Esophagus squamous epithelium (tissue), 5 donors: ENCODE measurements around the gene NOX3. TPM values are rescaled to one million over a fixed set of nuclear protein-coding genes. Genes with fewer than 3 reads are reported as not detected.
"Not testable (repeated sequence)": the region's sequence is repeated elsewhere in the genome, so short reads cannot be mapped to it uniquely, and the experiment has no call there.

Experiments
- DNase-seq: peaks from one replicate; lab custom pipeline; 2025; lab: John Stamatoyannopoulos, UW
- H3K27ac ChIP-seq, 4 donors: fragments of 200-600 bp; sonication (generic); one replicate each; pipeline ENCODE4 v1.5.1; 2016 to 2019; ENCODE audit warnings: mild to moderate bottlenecking in 1 of 4
- H3K27me3 ChIP-seq, 4 donors: fragments of 200-600 bp; sonication (generic); 1 replicate in 3 of 4; 2 replicates in 1 of 4; pipeline versions ENCODE4 v1.5.1 to v1.6.0; 2017 to 2021; ENCODE audit warnings: antibody characterized with exemption in 1 of 4
- H3K36me3 ChIP-seq, 3 donors: fragments of 200-600 bp; sonication (generic); one replicate each; pipeline ENCODE4 v1.5.1; 2016 to 2019
- H3K4me1 ChIP-seq, 3 donors: fragments of 200-600 bp; sonication (generic); one replicate each; pipeline ENCODE4 v1.5.1; 2017 to 2019
- H3K4me3 ChIP-seq, 4 donors: fragments of 200-600 bp; sonication (generic); 1 replicate in 3 of 4; 2 replicates in 1 of 4; pipeline ENCODE4 v1.5.1; 2016 to 2019; ENCODE audit warnings: mild to moderate bottlenecking in 2 of 4, moderate library complexity in 1 of 4
- H3K9me3 ChIP-seq, 3 donors: fragments of 200-600 bp; sonication (generic); one replicate each; pipeline ENCODE4 v1.5.1; 2016 to 2019
- CTCF ChIP-seq, 6 experiments: fragments of 450-650 bp in 4 of 6; fragments of 200-600 bp in 2 of 6; sonication (generic) in 2 of 6; IDR thresholded peaks; one replicate each; pipeline ENCODE4 v1.5.1; 2016 to 2019; ENCODE audit warnings: antibody characterized with exemption in 6 of 6, mild to moderate bottlenecking in 4 of 6, moderate library complexity in 4 of 6
- POLR2A ChIP-seq, 4 donors: fragments of 450-650 bp; IDR thresholded peaks; one replicate each; pipeline ENCODE4 v1.6.1; 2017; ENCODE audit warnings: antibody characterized with exemption in 4 of 4, mild to moderate bottlenecking in 4 of 4, moderate library complexity in 3 of 4
- WGBS, 2 donors: methylation state at CpG; one replicate each; pipeline ENCODE4 v1.1.5; 2018; 5-methylcytosine and 5-hydroxymethylcytosine counted together
- intact Hi-C: fragments of 100-400 bp; cut with DNase I; formaldehyde crosslinking; loops from one replicate; pipeline ENCODE4 v1.15.0; 2022
- total RNA-seq, 4 donors: library from RNA; depleted of rRNA; stranded (reverse); fragments of >200 nt; gene quantifications; one replicate each; pipeline ENCODE4 v1.1.0, GENCODE V29; 2016
- donor health status: DM: yes; HTN: yes; CAD: no.

Gene NOX3
- total RNA-seq, 4 donors from 2014 or later, result not detected

GRCh38 chr6:155466539-155466938 lies 10.9 kb upstream of the NOX3 start:
- no peak overlapping the region for H3K4me3 ChIP-seq
- DNase-seq, result no peak
- H3K4me1 ChIP-seq, result no peaks in the 10 kb centered on the region
- no peaks in the 10 kb centered on the region for H3K36me3 ChIP-seq
- 92 to 94% methylated on average over 3 of the region's 3 CpGs for WGBS, 2 donors
- peaks cover 0 to 8% (median 4%) of the 10 kb centered on the region in 3 donors for H3K9me3 ChIP-seq
- no peaks in the 10 kb centered on the region for H3K27me3 ChIP-seq
- no peak for TF ChIP-seq POLR2A (IDR thresholded peaks at IDR 0.05)
- no peak for TF ChIP-seq CTCF (IDR thresholded peaks at IDR 0.05)
- no peak overlapping the region for H3K27ac ChIP-seq
- intact Hi-C loops, result no loop called here

GRCh38 chr6:155461556-155461955 lies 5.9 kb upstream of the NOX3 start:
- 54 to 67% methylated on average over 5 to 6 of the region's 6 CpGs for WGBS, 2 donors
- Histone ChIP-seq H3K27me3 (peaks cover 0 to 5% (median 0%) of the 10 kb centered on the region in 4 donors), H3K4me1 (no peaks in the 10 kb centered on the region), H3K27ac (peak overlapping the region in 1 of 4 donors; percentile 3), H3K9me3 (no peaks in the 10 kb centered on the region), H3K4me3 (no peak overlapping the region), H3K36me3 (no peaks in the 10 kb centered on the region)
- intact Hi-C loops, result no loop called here
- TF ChIP-seq POLR2A (IDR thresholded peaks at IDR 0.05) (no peak), CTCF (IDR thresholded peaks at IDR 0.05) (no peak)
- no peak for DNase-seq

- Histone ChIP-seq H3K9me3 (no peaks in the 10 kb centered on the region), H3K4me3 (no peak overlapping the region), H3K36me3 (no peaks in the 10 kb centered on the region), H3K27me3 (peaks cover 0 to 18% (median 0%) of the 10 kb centered on the region in 4 donors), H3K27ac (no peak overlapping the region), H3K4me1 (no peaks in the 10 kb centered on the region)
- no peak for DNase-seq
- WGBS, 2 donors, result 54% methylated on average over 4 of the region's 4 CpGs
- TF ChIP-seq CTCF (IDR thresholded peaks at IDR 0.05), result no peak
- TF ChIP-seq POLR2A (IDR thresholded peaks at IDR 0.05), result no peak
- intact Hi-C loops, result no loop called here
These were observed 1.2 kb downstream of the NOX3 start for GRCh38 chr6:155454471-155454870.

GRCh38 chr6:155454008-155454407 lies 1.6 kb downstream of the NOX3 start:
- intact Hi-C loops, result no loop called here
- H3K4me1 ChIP-seq, result peaks cover 0 to 2% (median 0%) of the 10 kb centered on the region in 3 donors
- TF ChIP-seq POLR2A (IDR thresholded peaks at IDR 0.05) (no peak), CTCF (IDR thresholded peaks at IDR 0.05) (no peak)
- no peak overlapping the region for H3K4me3 ChIP-seq
- no peak for DNase-seq
- H3K9me3 ChIP-seq, result no peaks in the 10 kb centered on the region
- H3K27ac ChIP-seq, result no peak overlapping the region
- H3K27me3 ChIP-seq, result peaks cover 0 to 20% (median 0%) of the 10 kb centered on the region in 4 donors
- H3K36me3 ChIP-seq, result no peaks in the 10 kb centered on the region
- 74 to 86% methylated on average over 1 of the region's 1 CpG for WGBS, 2 donors

- no peaks in the 10 kb centered on the region for H3K36me3 ChIP-seq
- no peak overlapping the region for H3K27ac ChIP-seq
- H3K9me3 ChIP-seq, result no peaks in the 10 kb centered on the region
- intact Hi-C loops, result no loop called here
- WGBS, 2 donors, result 79 to 83% methylated on average over 3 of the region's 3 CpGs
- peaks cover 0 to 6% (median 0%) of the 10 kb centered on the region in 3 donors for H3K4me1 ChIP-seq
- TF ChIP-seq CTCF (IDR thresholded peaks at IDR 0.05) (no peak), POLR2A (IDR thresholded peaks at IDR 0.05) (no peak)
- H3K27me3 ChIP-seq, result peaks cover 0 to 20% (median 0%) of the 10 kb centered on the region in 4 donors
- no peak for DNase-seq
- no peak overlapping the region for H3K4me3 ChIP-seq
These were observed 3.1 kb downstream of the NOX3 start for GRCh38 chr6:155452576-155452975.

- 82 to 87% methylated on average over 7 of the region's 7 CpGs for WGBS, 2 donors
- H3K9me3 ChIP-seq, H3K36me3 ChIP-seq, H3K4me3 ChIP-seq, H3K4me1 ChIP-seq, intact Hi-C loops, DNase-seq, H3K27ac ChIP-seq: not testable (repeated sequence)
- H3K27me3 ChIP-seq, result peaks cover 0 to 15% (median 0%) of the 10 kb centered on the region in 4 donors
These were observed 4.1 kb downstream of the NOX3 start for GRCh38 chr6:155451530-155451929.
